Left renal cortex interstitium (tissue), 4 donors: ENCODE measurements around the gene RIBC2. TPM values are rescaled to one million over a fixed set of nuclear protein-coding genes. Genes with fewer than 3 reads are reported as not detected.
"Not testable (repeated sequence)": the region's sequence is repeated elsewhere in the genome, so short reads cannot be mapped to it uniquely, and the experiment has no call there.

ENCODE experiments used
- DNase-seq, 4 donors: peaks; one replicate each; pipeline ENCODE4 v3.0.0-alpha.2; 2013; ENCODE audit warnings: low read depth in 4 of 4, low spot score in 2 of 4, missing footprints in 1 of 4
- polyA plus RNA-seq, 4 donors: library from polyadenylated mRNA; unstranded; fragments of 120-200 nt; gene quantifications; one replicate each; pipeline ENCODE4 v1.2.1, GENCODE V29; 2013; ENCODE audit not compliant: insufficient read length in 4 of 4

Gene RIBC2
- 1 to 10 TPM; 6.6 to 8.6 (median 7.8) TPM for polyA plus RNA-seq

DNA sequence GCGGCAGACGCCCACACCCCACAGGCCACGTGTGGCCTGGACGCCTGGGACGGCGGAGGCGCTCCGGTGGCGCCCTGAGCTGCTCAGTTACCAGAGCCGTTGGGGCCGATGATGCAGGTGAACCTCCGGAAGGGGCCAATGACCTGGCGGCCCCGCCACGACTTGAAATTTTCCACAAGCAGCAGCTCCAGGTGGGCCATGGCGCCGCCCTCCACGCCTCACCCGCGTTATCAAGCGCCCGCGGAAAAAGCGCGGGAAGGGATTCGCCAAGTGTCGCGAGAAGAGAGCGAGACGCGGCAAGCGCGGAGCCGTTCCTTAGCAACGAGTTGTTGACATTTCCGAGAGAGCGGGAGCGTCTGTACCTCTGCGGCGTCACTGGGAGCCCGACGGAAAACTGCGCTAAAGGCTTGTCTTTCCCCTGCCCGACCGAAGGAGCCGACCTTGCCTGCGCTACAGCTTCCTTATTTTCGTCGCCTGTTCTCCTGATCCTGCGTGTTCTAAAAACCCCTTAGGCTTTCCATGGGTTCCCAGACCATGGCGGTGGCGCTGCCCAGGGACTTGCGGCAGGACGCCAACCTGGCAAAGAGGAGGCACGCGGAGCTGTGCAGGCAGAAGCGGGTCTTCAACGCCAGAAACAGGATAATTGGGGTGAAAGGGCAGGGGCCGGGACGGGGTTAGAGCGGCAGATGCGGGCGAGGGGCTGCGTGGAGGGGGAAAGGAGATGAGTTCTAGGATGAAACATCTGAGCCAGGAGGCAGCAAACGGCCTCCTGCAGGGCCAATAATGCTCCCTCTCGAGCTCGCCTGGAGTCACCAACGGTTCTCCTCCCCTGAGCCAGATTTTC lies at the start of gene RIBC2, which contains the start of gene SMC1B:
RIBC2 (plus strand) TSS at position 326 of the 844 bp plus-strand sequence; CDS start at position 520, 194 bp downstream.
SMC1B (minus strand) TSS at position 232 of the 844 bp plus-strand sequence; CDS start at position 200, 32 bp downstream.
- DNase-seq = peak; percentile 73 to 88 (median 78)

- DNase-seq = no peak
These were observed 46.8 kb upstream of the RIBC2 start for GRCh38 chr22:45366713-45367112.

DNA sequence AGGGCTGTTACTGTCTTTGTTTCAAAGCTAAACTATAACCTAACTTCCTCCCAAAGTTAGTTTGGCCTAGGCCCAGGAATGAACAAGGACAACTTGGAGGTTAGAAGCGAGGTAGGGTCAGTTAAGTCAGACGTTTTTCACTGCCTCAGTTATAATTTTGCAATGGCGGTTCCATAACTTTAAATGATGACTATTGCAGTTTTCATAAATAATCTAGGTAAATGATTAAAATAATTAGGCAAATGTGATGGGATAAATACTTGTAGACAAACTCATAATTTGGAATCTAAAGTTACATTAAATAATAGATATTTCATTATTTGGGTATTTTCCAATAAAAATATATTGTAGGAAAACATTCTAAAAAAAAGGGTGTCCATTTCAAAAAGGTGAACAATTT lies 39.9 kb upstream of the RIBC2 start:
- not testable (repeated sequence) for DNase-seq

DNA sequence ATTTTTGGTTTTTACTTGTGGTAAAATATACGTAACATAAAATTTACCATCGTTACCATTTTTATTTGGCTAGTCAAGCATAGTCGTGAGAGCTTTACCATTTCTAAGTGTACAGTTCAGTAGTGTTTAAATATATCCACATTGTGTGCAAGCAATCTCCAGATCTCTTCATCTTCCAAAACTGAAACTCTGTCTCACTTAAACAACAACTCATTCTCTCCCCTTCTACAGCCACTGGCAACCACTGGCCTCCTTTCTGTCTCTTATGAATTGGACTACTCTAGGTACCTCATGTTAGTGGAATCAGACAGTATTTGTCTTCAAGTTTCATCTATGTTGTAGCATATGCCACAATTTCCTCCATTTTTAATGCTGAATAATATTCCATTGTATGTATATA lies 37.5 kb upstream of the RIBC2 start:
- no peak for DNase-seq

- no peak for DNase-seq
These were observed 36.8 kb upstream of the RIBC2 start for GRCh38 chr22:45376703-45377102.

- no peak for DNase-seq
These were observed 32.1 kb upstream of the RIBC2 start for GRCh38 chr22:45381348-45381747.

DNA sequence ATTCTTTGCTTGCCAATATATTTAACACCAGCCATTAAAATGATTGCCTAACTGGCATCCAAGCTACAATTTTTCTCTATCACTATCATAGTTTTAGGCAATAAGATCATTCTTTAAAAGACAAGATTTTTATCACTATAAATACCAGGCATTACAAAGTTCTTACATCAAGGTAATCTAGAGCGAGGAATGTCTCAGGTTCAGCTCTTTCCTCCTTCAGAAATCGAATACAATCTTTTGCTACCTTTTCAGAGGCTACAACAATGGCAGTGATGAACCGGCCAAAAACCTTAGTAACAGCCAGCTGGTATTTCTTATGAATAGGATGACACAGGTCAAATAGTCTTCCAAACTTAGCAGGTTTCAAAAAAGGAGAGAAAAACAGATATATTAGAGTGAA lies 23.9 kb upstream of the RIBC2 start:
- DNase-seq = no peak

- DNase-seq = no peak
These were observed 15.7 kb upstream of the RIBC2 start for GRCh38 chr22:45397806-45398205.

- DNase-seq = no peak
These were observed 15.3 kb upstream of the RIBC2 start for GRCh38 chr22:45398214-45398613.

DNA sequence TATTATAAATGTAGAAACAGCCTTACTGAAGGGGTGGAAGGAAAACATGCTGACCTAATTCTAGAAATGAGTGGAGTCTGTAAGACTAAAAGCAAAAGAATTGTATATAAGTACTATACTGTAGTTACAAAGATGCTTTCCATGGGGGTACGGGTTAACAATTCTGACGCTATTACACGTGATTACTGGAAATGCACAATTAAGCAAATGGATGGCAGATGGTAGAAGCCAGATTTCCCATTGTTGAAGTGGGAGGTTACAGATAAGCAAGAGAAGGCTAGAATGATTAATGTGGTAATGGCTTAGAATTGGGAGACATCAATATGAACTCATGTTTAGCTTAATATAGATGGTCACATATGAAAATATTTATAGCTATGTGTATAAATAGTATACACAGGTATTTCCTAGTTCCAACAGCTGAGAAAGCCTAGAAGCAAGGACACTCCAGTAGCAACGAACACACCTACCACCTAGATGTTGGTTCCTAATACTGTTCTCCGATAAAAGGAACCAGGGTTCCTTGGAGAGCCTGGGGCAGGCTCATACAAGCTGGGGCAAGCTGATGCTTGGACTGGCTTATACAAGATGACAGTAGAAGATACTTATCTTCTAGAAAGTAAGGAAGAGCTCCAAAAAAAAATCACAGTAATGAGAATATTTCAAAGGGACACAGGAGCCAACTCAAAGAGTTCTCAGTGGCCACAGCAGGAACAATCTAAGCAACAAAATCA lies 13.6 kb upstream of the RIBC2 start:
- DNase-seq = no peak

- no peak for DNase-seq
These were observed 11.0 kb upstream of the RIBC2 start for GRCh38 chr22:45402466-45402985.

DNA sequence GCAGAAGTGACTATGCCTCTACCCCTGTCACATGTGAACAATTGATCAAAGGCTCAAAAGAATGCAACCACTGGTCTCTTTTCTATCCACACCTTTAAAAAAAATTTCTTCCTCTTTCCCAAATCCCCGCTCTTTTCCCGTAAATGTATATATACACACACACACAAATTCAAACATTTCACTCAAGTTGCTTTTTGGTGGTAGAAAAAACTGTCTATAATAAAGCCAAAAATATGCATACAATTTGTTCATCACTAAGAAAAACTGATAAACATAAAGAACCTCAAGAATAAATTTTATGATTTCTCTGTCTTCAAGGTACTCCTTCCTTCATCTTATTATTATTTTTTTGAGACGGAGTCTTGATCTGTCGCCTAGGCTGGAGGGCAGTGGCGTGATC lies 5.7 kb upstream of the RIBC2 start:
- no peak for DNase-seq

DNA sequence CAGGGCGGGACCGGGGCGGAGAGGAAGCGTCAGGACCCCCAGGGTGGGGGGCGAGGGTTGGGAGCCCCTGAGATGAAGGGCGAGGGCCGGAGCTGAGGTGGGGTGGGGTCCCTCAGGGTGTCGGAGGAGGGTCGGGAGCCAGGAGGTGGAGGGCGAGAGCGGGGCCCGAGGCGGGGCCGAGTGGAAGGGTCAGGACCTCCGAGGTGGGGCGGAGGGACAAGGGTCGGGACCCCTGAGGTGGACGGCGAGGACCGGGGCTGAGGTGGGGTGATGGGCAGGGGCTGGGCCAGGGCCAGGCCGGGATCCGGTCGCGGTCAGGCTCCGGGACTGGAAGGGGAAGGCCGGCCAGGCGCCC lies 503 bp upstream of the RIBC2 start:
- DNase-seq = no peak

- DNase-seq = no peak
These were observed 4.7 kb downstream of the RIBC2 start for GRCh38 chr22:45418056-45418769.

- no peak for DNase-seq
These were observed 5.3 kb downstream of the RIBC2 start for GRCh38 chr22:45418770-45419138.

DNA sequence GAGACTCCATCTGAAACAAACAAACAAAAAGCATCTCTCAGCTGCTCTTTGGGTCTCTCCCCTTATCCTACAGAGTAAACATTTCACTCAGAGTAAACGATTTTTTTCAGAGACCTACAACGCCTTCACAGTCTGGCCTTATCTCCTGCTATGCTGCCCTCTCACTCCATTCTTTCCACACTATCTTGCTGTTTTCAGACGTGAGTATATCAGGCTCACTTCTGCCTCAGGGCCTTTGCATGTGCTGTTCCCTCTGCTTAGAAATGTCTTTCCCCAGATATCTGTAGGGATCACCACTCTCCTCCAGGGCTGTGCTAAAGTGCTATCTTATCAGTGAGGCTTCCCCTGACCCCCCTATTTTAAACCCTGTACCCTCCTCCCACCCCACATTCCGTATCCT lies 6.5 kb downstream of the RIBC2 start:
- no peak for DNase-seq

- no peak for DNase-seq
These were observed 7.0 kb downstream of the RIBC2 start for GRCh38 chr22:45420539-45420938.

DNA sequence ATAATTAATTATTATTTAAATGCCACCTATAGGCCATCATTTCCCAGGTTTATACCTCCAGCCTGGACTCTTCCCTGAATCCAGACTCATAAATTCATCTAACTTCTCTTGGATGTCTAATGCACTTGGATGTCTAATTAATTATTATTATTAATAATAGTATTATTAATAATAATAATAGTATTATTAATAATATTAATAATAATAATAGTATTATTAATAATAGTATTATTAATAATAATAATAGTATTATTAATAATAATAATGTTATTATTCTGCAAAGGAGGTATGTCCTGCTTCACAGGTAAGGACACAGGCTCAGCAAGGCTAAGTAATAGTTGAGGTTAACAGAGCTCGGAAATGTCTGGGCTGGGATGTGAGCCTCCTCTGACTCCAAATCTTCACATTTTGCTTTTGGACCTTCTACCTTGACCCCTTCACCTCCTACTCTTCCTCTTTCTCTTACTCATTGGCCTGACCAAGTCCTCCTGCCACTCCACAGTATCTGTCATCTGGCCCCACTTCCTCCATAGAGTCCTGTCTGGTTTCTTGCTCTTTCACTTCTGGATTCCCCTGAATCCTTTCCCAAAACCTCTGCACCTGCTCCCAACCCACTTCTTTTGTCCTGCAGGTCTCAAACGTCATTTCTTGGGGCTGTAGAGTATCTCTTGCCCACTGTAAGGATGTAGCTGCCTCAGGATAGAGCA lies 8.0 kb downstream of the RIBC2 start:
- DNase-seq = no peak

GRCh38 chr22:45422237-45422983 lies 8.9 kb downstream of the RIBC2 start:
- no peak for DNase-seq

GRCh38 chr22:45423524-45423923 lies 10.0 kb downstream of the RIBC2 start:
- DNase-seq = no peak
